GM21423 (cell line): ENCODE measurements around the gene TCN2.
"Not testable (repeated sequence)": the region's sequence is repeated elsewhere in the genome, so short reads cannot be mapped to it uniquely, and the experiment has no call there.

Experiments used
- ATAC-seq: cut with Tn5 transposase; IDR thresholded peaks from one replicate; pipeline ENCODE4 v1.9.1; 2021; ENCODE audit warnings: mild to moderate bottlenecking, moderate library complexity; ENCODE audit not compliant: unreplicated experiment

The TCN2 gene

GRCh38 chr22:30643055-30643875 lies 36.3 kb downstream of the TCN2 start:
- ATAC-seq = no peak

- no peak for ATAC-seq
These were observed 39.7 kb downstream of the TCN2 start for GRCh38 chr22:30646518-30647160.

GRCh38 chr22:30647536-30647935 lies 40.6 kb downstream of the TCN2 start:
- ATAC-seq = no peak

GRCh38 chr22:30648825-30649224 lies 41.9 kb downstream of the TCN2 start:
- ATAC-seq = no peak

GRCh38 chr22:30649430-30650007 lies 42.5 kb downstream of the TCN2 start:
- peak; percentile 78 for ATAC-seq

GRCh38 chr22:30650508-30651116 lies 43.6 kb downstream of the TCN2 start:
- ATAC-seq = no peak

GRCh38 chr22:30652852-30653251 lies 45.9 kb downstream of the TCN2 start:
- ATAC-seq = no peak

GRCh38 chr22:30654361-30654760 lies 47.4 kb downstream of the TCN2 start:
- ATAC-seq = no peak

GRCh38 chr22:30655532-30655931 lies 48.6 kb downstream of the TCN2 start:
- ATAC-seq = no peak

- ATAC-seq = no peak
These were observed 55.1 kb downstream of the TCN2 start for GRCh38 chr22:30662040-30662439.

- no peak for ATAC-seq
These were observed 57.8 kb downstream of the TCN2 start for GRCh38 chr22:30664798-30665197.

GRCh38 chr22:30665266-30665665 lies 58.3 kb downstream of the TCN2 start:
- no peak for ATAC-seq

- no peak for ATAC-seq
These were observed 58.8 kb downstream of the TCN2 start for GRCh38 chr22:30665786-30666185.

- no peak for ATAC-seq
These were observed 60.1 kb downstream of the TCN2 start for GRCh38 chr22:30667107-30667493.

- ATAC-seq = peak; percentile 85
These were observed 60.8 kb downstream of the TCN2 start, which contains the start of gene DUSP18 for GRCh38 chr22:30667494-30668385. TSS of gene DUSP18 (minus strand) at chr22:30667875. CDS start at chr22:30664003, 3,872 bp downstream.

GRCh38 chr22:30668386-30668710 lies 61.4 kb downstream of the TCN2 start:
- ATAC-seq = no peak

- ATAC-seq = no peak
These were observed 64.1 kb downstream of the TCN2 start for GRCh38 chr22:30671071-30671470.

- no peak for ATAC-seq
These were observed 66.2 kb downstream of the TCN2 start for GRCh38 chr22:30673136-30673535.

GRCh38 chr22:30674482-30674881 lies 67.5 kb downstream of the TCN2 start:
- ATAC-seq = no peak

GRCh38 chr22:30675436-30675835 lies 68.5 kb downstream of the TCN2 start:
- no peak for ATAC-seq

GRCh38 chr22:30676565-30676964 lies 69.6 kb downstream of the TCN2 start:
- not testable (repeated sequence) for ATAC-seq
